ENCODE results near the gene HIVEP3. TPM values are rescaled to one million over a fixed set of nuclear protein-coding genes. Genes with fewer than 3 reads are reported as not detected.

Gene HIVEP3
- total and polyA plus RNA-seq, 2 of the 13 experiments (the other 11 are each of a cell fraction or from before 2014, with no cell fraction given) = 0.05 TPM; not detected in 1

GRCh38 chr1:41611068-41611931 is 307.4 kb downstream of the HIVEP3 start:
- Histone ChIP-seq H3K36me3 (replicated peaks in 1 of 2; ENCODE audit: control insufficient read depth in 1 of 2, insufficient read depth in 2 of 2, low read length in 2 of 2) (no peaks in the 10 kb centered on the region), H3K4me3 (replicated peaks in 1 of 3; ENCODE audit: insufficient read depth in 1 of 3, low read depth in 2 of 3, low read length in 3 of 3) (no peak overlapping the region), H2AFZ (ENCODE audit: low read length) (no peak overlapping the region), H3K9me3 (ENCODE audit: low read length) (no peaks in the 10 kb centered on the region), H3K27me3 (ENCODE audit: control insufficient read depth in 1 of 2, insufficient read depth in 2 of 2, low read length in 2 of 2) (peaks cover 6 to 34% of the 10 kb centered on the region in 2 experiments; a peak in 2 of 5 replicates), H3K4me1 (ENCODE audit: insufficient read depth, low read length) (no peaks in the 10 kb centered on the region), H3K4me2 (ENCODE audit: low read depth, low read length) (no peak overlapping the region), H3K79me2 (ENCODE audit: insufficient read depth, low read length) (no peaks in the 10 kb centered on the region), H4K20me1 (ENCODE audit: insufficient read depth, low read length) (no peaks in the 10 kb centered on the region), H3K9ac (ENCODE audit: insufficient read depth, low read depth, low read length) (no peak overlapping the region), H3K27ac (ENCODE audit: extremely low read length, insufficient read depth, low read length) (no peak overlapping the region)
- no TSS peak for BruUV-seq (replicated peaks)
- in situ Hi-C loops (cut with HindIII; ENCODE audit: extremely low pct_ligation_motif_present, low pct_unique_long_range_greater_than_20kb) (no loop called here), intact Hi-C loops (cut with micrococcal nuclease; ENCODE audit: unreplicated experiment) (no loop called here)
- 16% methylated on average over 11 of the region's 17 CpGs for WGBS (ENCODE audit: low lambda C conversion rate)
- ChIA-PET CTCF (ENCODE audit: low intra/inter-chr PET ratio, low total read pairs) (no interaction called here), POLR2A (no interaction called here)
- ATAC-seq (no peak), DNase-seq (ENCODE audit: low spot score) (no peak), FAIRE-seq (no peak)
- TF ChIP-seq ZSCAN5A (CRISPR knock-in tag; IDR thresholded peaks at IDR 0.05; ENCODE audit: borderline replicate concordance) (no peak), ZNF777 (CRISPR knock-in tag; IDR thresholded peaks at IDR 0.05) (no peak), SOX13 (IDR thresholded peaks at IDR 0.05) (no peak), SOX13 (CRISPR knock-in tag; conservative IDR thresholded peaks at IDR 0.05 in 1 of 2, IDR thresholded peaks at IDR 0.05 in 1 of 2) (no peak), HCFC1 (IDR thresholded peaks at IDR 0.05; ENCODE audit: low read depth, low read length) (no peak), ZNF83 (CRISPR knock-in tag; IDR thresholded peaks at IDR 0.05; ENCODE audit: borderline replicate concordance) (no peak), UBTF (CRISPR knock-in tag; IDR thresholded peaks at IDR 0.05) (no peak), ZNF367 (CRISPR knock-in tag; IDR thresholded peaks at IDR 0.05; ENCODE audit: borderline replicate concordance) (no peak), DNMT3B (CRISPR knock-in tag; conservative IDR thresholded peaks at IDR 0.05) (no peak), ZNF629 (CRISPR knock-in tag; conservative IDR thresholded peaks at IDR 0.05) (no peak), MIXL1 (CRISPR knock-in tag; IDR thresholded peaks at IDR 0.05) (no peak), ZNF776 (CRISPR knock-in tag; IDR thresholded peaks at IDR 0.05) (no peak), ZNF253 (CRISPR knock-in tag; IDR thresholded peaks at IDR 0.05; ENCODE audit: borderline replicate concordance) (no peak), ZSCAN12 (CRISPR knock-in tag; IDR thresholded peaks at IDR 0.05) (no peak), HMG20B (CRISPR knock-in tag; conservative IDR thresholded peaks at IDR 0.05) (no peak), MLXIP (CRISPR knock-in tag; IDR thresholded peaks at IDR 0.05; ENCODE audit: borderline replicate concordance) (no peak), ZNF382 (CRISPR knock-in tag; IDR thresholded peaks at IDR 0.05; ENCODE audit: borderline replicate concordance) (no peak)

All from HepG2 (cell line).